Measurements from ENCODE around the gene TSSK3.

TSSK3 gene

DNA sequence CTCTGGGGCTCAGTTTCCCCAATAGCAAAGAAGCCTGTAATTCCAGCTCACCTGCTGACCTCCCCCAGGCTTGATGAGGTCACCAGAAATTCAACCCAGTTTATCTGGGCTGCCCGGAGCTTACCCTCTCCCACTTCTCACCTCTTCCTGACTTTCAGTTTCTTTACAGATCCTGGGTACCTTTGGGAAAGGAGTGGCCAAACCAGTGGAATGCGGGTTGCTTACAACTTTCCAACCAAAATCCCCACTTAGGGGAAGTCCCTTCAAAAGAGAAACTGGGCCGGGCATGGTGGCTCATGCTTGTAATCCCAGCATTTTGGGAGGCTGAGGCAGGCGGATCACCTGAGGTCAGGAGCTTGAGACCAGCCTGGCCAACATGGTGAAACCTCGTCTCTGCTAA, 20.4 kb upstream of the TSSK3 start:
- Histone ChIP-seq H3K4me2 (ENCODE audit: low read length) (no peak overlapping the region), H3K36me3 (ENCODE audit: insufficient read depth, low read length) (no peaks in the 10 kb centered on the region), H3K4me3 (ENCODE audit: low read length) (no peak overlapping the region), H3K27me3 (ENCODE audit: control insufficient read depth, insufficient read depth, low read length) (peaks cover 2% of the 10 kb centered on the region), H3K9ac (ENCODE audit: low read depth, low read length) (no peak overlapping the region), H3K9me3 (replicated peaks; ENCODE audit: low read length) (no peaks in the 10 kb centered on the region), H3K4me1 (ENCODE audit: control insufficient read depth, insufficient read depth, low read length) (no peaks in the 10 kb centered on the region)

DNA sequence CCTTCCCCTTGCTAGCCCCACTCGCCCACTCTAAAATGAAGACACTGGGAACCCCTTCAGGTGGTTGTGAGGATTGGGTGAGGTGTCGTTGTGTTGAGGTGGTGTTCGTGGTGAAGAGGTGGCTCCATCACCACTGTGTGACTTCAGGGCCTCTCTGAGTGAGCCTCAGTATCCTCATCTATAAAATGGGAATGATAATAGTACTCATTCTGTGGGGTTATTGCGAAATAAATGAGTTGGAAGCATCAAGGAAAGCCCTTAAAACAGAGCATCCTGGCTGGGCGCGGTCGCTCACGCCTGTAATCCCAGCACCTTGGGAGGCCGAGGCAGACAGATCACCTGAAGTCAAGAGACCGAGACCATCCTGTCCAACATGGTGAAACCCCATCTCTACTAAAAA, 19.6 kb upstream of the TSSK3 start:
- Histone ChIP-seq H3K9ac (ENCODE audit: low read depth, low read length) (no peak overlapping the region), H3K27me3 (ENCODE audit: control insufficient read depth, insufficient read depth, low read length) (no peaks in the 10 kb centered on the region), H3K9me3 (replicated peaks; ENCODE audit: low read length) (no peaks in the 10 kb centered on the region), H3K36me3 (ENCODE audit: insufficient read depth, low read length) (no peaks in the 10 kb centered on the region), H3K4me1 (ENCODE audit: control insufficient read depth, insufficient read depth, low read length) (no peaks in the 10 kb centered on the region), H3K4me2 (ENCODE audit: low read length) (no peak overlapping the region), H3K4me3 (ENCODE audit: low read length) (no peak overlapping the region)

DNA sequence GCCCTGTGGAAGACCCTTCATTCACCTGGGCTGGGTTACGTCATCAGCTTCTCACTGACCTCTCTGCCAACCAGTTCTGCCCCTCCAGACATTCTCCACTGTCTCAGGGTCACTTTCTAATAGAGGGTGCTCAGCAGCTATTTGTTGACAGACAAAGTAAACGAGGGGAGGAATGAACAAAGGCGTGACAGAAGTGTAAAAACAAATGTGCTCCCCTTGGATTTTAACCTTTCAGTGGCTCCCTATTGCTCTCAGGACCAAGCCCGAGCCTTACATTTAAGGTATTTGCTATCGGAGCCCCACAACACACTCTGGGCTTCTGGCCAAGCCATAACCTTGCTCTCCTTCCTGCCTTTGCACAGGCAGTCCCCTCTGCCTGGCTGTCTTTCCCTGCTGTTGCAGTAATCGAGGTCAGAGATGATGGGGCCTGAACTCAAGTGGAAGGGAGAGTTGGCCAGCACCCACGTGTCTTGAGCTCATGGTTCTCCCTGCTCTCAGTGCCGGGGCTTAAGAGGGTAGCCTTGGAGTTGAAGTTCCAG, 17.0 kb upstream of the TSSK3 start:
- Histone ChIP-seq H3K4me2 (ENCODE audit: low read length) (no peak overlapping the region), H3K4me1 (ENCODE audit: control insufficient read depth, insufficient read depth, low read length) (no peaks in the 10 kb centered on the region), H3K27me3 (ENCODE audit: control insufficient read depth, insufficient read depth, low read length) (no peaks in the 10 kb centered on the region), H3K4me3 (ENCODE audit: low read length) (no peak overlapping the region), H3K9me3 (replicated peaks; ENCODE audit: low read length) (no peaks in the 10 kb centered on the region), H3K36me3 (ENCODE audit: insufficient read depth, low read length) (no peaks in the 10 kb centered on the region), H3K9ac (ENCODE audit: low read depth, low read length) (no peak overlapping the region)

DNA sequence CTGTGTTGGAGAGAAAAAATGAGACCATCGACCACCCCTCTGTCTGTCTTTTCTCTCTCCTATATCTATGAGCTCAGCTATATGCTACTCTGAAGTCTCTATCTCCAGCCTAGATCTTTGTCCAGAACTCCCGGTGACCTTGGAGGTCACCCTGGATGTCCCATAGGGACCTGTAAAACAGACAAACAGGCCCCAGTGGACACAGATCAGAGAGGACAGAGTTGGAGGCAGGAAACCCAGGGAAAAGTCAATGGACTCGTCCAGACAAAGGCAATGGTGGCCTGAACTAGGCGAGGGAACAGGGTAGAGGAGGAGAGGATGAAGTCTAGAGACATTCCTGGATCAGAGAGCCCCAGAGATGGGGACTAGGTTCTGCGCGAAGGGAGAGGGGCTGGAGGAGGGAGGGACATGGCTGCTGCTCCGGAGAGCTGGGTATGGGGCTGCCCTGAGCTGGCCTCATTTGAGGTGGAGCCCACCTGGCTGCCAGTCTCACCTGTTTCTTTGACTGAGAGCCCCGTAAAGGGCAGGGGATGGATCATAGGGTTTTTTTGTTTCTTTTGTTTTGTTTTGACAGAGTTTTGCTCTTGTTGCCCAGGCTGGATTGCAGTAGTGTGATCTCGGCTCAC, 15.7 kb upstream of the TSSK3 start:
- Histone ChIP-seq H3K27me3 (ENCODE audit: control insufficient read depth, insufficient read depth, low read length) (no peaks in the 10 kb centered on the region), H3K4me3 (ENCODE audit: low read length) (no peak overlapping the region), H3K4me1 (ENCODE audit: control insufficient read depth, insufficient read depth, low read length) (no peaks in the 10 kb centered on the region), H3K9me3 (replicated peaks; ENCODE audit: low read length) (no peaks in the 10 kb centered on the region), H3K9ac (ENCODE audit: low read depth, low read length) (no peak overlapping the region), H3K4me2 (ENCODE audit: low read length) (no peak overlapping the region), H3K36me3 (ENCODE audit: insufficient read depth, low read length) (no peaks in the 10 kb centered on the region)

DNA sequence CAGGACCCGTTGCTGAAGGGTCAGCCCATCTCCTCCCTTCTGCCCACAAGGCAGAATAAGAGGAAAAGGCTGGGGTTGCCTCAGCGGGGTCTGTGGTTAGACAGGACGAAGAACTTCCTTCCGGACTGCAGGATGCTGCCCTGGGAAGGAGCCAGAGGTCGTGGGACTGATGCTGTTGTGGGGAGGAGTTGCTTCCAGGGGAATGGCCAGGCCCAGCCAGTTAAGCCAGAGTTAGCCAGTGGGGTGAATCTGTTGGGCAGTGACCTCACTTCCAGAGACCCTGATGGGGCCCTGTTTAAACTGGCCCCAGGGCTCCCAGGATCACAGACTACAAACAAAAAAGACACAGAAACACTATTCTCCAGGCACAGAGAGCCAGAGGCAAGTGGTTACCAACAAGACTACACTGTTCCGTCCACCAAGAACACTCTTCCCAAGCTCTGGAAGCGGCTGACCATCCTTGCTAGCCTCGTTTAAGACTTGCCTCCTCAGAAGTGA, 13.1 kb upstream of the TSSK3 start:
- H3K4me1 ChIP-seq (ENCODE audit: control insufficient read depth, insufficient read depth, low read length) = peaks cover 26% of the 10 kb centered on the region
- no peak overlapping the region for H3K9ac ChIP-seq (ENCODE audit: low read depth, low read length)
- no peaks in the 10 kb centered on the region for H3K9me3 ChIP-seq (replicated peaks; ENCODE audit: low read length)
- H3K4me3 ChIP-seq (ENCODE audit: low read length) = no peak overlapping the region
- no peaks in the 10 kb centered on the region for H3K27me3 ChIP-seq (ENCODE audit: control insufficient read depth, insufficient read depth, low read length)
- no peaks in the 10 kb centered on the region for H3K36me3 ChIP-seq (ENCODE audit: insufficient read depth, low read length)
- no peak overlapping the region for H3K4me2 ChIP-seq (ENCODE audit: low read length)

DNA sequence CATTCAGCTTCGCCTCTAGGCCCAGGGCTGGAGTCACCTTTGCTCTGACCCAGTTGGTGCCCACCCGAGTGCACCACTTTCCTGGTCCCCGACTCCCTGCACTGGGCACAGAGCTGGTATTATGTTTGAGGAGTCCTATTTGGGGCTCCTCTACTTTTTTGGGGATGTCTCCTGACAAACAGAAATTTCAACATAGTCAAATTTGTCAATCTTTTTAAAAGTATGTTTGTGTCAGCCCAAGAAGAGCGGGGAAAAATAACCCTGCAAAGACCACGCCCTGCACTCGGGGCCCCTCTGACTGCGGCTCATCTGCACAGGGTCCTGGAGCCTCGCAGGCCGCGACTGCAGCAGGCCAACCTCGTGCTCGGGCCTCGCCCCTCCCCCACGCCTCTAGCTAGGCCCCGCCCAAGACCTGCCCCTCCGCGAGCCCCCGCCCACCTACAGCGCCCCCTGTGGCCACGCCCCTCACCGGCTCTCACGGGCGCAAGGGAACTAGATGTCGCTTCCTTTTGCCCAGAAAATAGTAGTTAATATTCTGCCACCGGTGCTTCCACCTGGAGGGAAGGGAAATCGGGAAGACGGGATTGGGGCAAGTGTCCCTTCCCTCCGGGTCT, 11.4 kb upstream of the TSSK3 start:
- Histone ChIP-seq H3K9ac (ENCODE audit: low read depth, low read length) (peak overlapping the region; percentile 97), H3K4me1 (ENCODE audit: control insufficient read depth, insufficient read depth, low read length) (peaks cover 26% of the 10 kb centered on the region), H3K4me2 (ENCODE audit: low read length) (peak overlapping the region; percentile 99), H3K36me3 (ENCODE audit: insufficient read depth, low read length) (peaks cover 7% of the 10 kb centered on the region), H3K27me3 (ENCODE audit: control insufficient read depth, insufficient read depth, low read length) (no peaks in the 10 kb centered on the region), H3K9me3 (replicated peaks; ENCODE audit: low read length) (no peaks in the 10 kb centered on the region), H3K4me3 (ENCODE audit: low read length) (peak overlapping the region; percentile 93)

DNA sequence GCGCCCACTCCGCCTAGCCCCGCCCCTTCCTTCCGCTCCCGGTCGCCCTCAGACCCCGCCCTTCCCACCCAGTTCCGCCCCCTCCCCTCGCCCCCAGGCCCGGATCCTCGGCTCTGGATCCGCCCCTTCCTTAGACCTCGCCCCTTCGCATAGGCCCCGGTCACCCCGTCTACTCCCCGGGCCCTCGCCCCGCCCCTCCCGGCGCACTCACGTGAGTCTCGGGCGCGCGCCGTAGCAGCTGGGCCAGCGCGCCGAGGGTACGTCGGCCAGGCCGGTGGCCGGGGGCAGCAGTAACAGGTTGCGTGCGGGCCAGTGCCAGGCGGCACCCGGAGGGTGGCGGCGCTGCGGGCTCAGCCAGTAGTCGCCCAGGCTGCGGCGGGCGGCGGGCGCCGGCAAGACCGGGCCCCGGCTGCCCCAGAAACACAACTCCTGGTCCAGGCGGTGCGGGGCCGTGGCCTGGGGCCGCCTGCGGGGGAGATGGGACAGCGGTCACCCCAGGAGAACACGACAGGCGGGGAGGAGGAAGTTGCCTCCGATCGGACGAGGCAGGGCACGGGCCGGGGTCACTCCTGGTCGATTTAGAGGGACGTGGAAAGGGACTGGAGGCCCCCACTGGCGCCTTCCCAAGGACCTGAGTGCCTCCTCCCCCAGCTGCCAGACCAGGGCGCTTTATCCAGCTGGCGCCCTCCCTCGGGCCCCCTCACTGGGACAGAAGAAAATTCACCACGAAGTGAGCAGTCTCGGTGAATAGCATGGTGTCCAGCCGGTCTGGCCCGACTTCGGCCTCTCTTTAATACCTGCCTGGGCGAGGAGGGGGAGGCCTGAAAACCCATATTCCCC, 10.7 kb upstream of the TSSK3 start:
- peaks cover 7% of the 10 kb centered on the region for H3K36me3 ChIP-seq (ENCODE audit: insufficient read depth, low read length)
- peak overlapping the region; percentile 99 for H3K4me2 ChIP-seq (ENCODE audit: low read length)
- H3K4me1 ChIP-seq (ENCODE audit: control insufficient read depth, insufficient read depth, low read length) = peaks cover 26% of the 10 kb centered on the region
- H3K27me3 ChIP-seq (ENCODE audit: control insufficient read depth, insufficient read depth, low read length) = no peaks in the 10 kb centered on the region
- H3K4me3 ChIP-seq (ENCODE audit: low read length) = peak overlapping the region; percentile 93
- H3K9me3 ChIP-seq (replicated peaks; ENCODE audit: low read length) = no peaks in the 10 kb centered on the region
- H3K9ac ChIP-seq (ENCODE audit: low read depth, low read length) = peak overlapping the region; percentile 97

DNA sequence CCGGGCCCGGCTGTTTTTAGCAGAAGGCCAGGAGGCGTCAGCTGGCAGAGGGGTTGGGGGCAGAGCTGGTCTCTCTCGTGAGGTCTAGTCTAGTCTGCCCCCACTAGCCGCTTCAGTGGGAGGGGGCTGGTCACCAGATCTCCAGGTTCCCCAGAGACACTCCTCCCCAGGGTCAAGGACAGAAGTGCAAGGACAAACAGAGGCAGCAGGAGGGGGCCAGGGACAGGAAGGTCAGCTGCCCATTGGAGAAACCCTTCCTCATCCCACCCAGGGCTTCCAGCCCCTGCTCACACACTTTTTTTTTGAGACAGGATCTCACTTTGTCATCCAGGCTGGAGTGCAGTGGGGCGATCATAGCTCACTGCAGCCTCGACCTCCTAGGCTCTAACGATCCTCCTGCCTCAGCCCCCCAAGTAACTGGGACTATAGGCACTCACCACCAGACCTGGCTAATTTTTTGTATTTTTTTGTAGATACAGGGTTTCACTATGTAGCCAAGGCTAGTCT, 10.0 kb upstream of the TSSK3 start:
- peak overlapping the region; percentile 93 for H3K4me3 ChIP-seq (ENCODE audit: low read length)
- H3K9me3 ChIP-seq (replicated peaks; ENCODE audit: low read length) = no peaks in the 10 kb centered on the region
- H3K36me3 ChIP-seq (ENCODE audit: insufficient read depth, low read length) = peaks cover 7% of the 10 kb centered on the region
- peak overlapping the region; percentile 97 for H3K9ac ChIP-seq (ENCODE audit: low read depth, low read length)
- peaks cover 26% of the 10 kb centered on the region for H3K4me1 ChIP-seq (ENCODE audit: control insufficient read depth, insufficient read depth, low read length)
- peak overlapping the region; percentile 99 for H3K4me2 ChIP-seq (ENCODE audit: low read length)
- no peaks in the 10 kb centered on the region for H3K27me3 ChIP-seq (ENCODE audit: control insufficient read depth, insufficient read depth, low read length)

DNA sequence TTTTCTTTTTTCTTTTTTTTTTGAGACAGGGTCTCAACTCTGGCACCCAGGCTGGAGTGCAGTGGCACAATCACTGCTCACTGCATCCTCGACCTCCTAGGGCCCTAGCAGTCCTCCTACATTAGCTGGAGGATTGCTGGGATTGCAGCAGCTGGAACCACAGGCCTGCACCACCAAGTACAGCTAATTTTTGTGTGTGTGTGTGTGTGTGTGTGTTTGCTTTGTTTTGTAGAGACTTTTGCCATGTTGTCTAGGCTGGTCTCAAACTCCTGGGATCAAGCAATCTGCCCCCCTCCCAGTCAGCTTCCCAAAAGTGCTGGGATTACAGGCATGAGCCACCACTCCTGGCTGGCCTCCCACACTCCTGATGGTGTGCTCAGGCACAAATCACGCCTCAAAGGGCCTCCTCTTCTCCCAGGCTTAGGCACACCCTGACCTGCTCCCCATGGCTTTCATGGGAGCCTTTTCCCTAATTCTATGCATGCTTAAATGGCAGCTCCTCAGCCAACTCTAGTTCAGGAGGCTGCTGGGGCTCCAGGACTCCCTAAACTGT, 9.4 kb upstream of the TSSK3 start:
- Histone ChIP-seq H3K9me3 (replicated peaks; ENCODE audit: low read length) (no peaks in the 10 kb centered on the region), H3K4me3 (ENCODE audit: low read length) (no peak overlapping the region), H3K4me2 (ENCODE audit: low read length) (peak overlapping the region; percentile 99), H3K27me3 (ENCODE audit: control insufficient read depth, insufficient read depth, low read length) (no peaks in the 10 kb centered on the region), H3K4me1 (ENCODE audit: control insufficient read depth, insufficient read depth, low read length) (peaks cover 26% of the 10 kb centered on the region), H3K9ac (ENCODE audit: low read depth, low read length) (no peak overlapping the region), H3K36me3 (ENCODE audit: insufficient read depth, low read length) (peaks cover 7% of the 10 kb centered on the region)

DNA sequence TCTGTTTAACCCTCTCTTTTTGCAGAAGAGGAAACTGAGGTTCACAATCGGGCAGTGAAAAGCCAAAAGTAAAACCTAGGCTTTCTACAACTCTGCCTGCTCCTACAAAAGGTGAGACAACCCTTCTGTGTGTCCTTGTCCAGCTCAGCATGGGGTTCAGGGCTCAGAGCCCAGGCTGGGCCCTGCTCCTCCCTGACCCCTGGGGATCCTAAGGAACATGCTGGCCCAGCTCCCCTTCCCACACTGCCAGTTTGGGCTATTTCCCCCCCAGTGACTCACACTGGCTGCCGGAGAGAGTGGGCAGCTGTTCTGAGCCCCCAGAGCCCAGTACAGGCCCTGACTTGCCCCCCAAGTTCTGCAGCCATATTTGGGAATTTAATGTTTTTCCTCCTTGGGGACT, 8.9 kb upstream of the TSSK3 start:
- Histone ChIP-seq H3K36me3 (ENCODE audit: insufficient read depth, low read length) (peaks cover 7% of the 10 kb centered on the region), H3K4me1 (ENCODE audit: control insufficient read depth, insufficient read depth, low read length) (peaks cover 26% of the 10 kb centered on the region), H3K27me3 (ENCODE audit: control insufficient read depth, insufficient read depth, low read length) (no peaks in the 10 kb centered on the region), H3K9me3 (replicated peaks; ENCODE audit: low read length) (no peaks in the 10 kb centered on the region), H3K4me3 (ENCODE audit: low read length) (no peak overlapping the region), H3K4me2 (ENCODE audit: low read length) (peak overlapping the region; percentile 99), H3K9ac (ENCODE audit: low read depth, low read length) (no peak overlapping the region)
